Effector memory CD4-positive, alpha-beta T cell (primary cell): ENCODE results near the gene IGFBP7.

Experiments used
- DNase-seq, 3 donors: peaks; one replicate each; pipeline ENCODE4 v3.0.0-alpha.2; 2020
- H3K27ac ChIP-seq: 2 replicates; pipeline ENCODE4 v1.7.0; 2013; ENCODE audit warnings: mild to moderate bottlenecking, low read length, moderate library complexity; ENCODE audit not compliant: insufficient read depth, poor library complexity, severe bottlenecking
- H3K27me3 ChIP-seq: replicated peaks from 2 replicates; pipeline ENCODE4 v1.7.0; 2013; ENCODE audit warnings: mild to moderate bottlenecking, low read length; ENCODE audit not compliant: insufficient read depth, control insufficient read depth, poor library complexity, severe bottlenecking
- H3K36me3 ChIP-seq: 2 replicates; pipeline ENCODE4 v1.7.0; 2013; ENCODE audit warnings: mild to moderate bottlenecking, low read length, moderate library complexity; ENCODE audit not compliant: control insufficient read depth, insufficient read depth
- H3K4me1 ChIP-seq: 2 replicates; pipeline ENCODE4 v1.7.0; 2013; ENCODE audit warnings: low read length, mild to moderate bottlenecking; ENCODE audit not compliant: control insufficient read depth, insufficient read depth, poor library complexity, severe bottlenecking
- H3K4me3 ChIP-seq: 2 replicates; pipeline ENCODE4 v1.7.0; 2013; ENCODE audit warnings: low read length, low read depth, mild to moderate bottlenecking; ENCODE audit not compliant: insufficient read depth, poor library complexity, severe bottlenecking
- H3K9me3 ChIP-seq: 2 replicates; pipeline ENCODE4 v1.7.0; 2013; ENCODE audit warnings: mild to moderate bottlenecking, low read length, moderate library complexity; ENCODE audit not compliant: control insufficient read depth

IGFBP7 gene

DNA sequence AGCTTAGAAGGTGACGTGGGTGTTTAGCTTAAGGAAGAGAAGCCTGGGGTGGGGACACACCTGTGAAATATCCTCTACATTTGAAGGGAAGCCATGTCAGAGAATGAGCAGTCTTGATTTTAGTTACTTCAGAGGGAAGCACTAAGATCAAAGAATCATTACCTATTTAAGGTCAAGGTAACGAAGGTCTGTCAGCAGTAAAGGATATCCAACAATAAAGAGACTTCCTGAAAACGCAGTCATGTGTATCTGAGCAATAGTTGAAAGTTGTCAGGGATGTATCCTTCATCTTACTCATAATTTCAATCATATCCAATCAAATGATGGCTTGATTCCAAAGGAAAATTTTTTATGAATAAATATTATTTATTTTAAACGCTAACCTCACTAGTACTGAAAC is 33.5 kb downstream of the IGFBP7 start:
- no peaks in the 10 kb centered on the region for H3K36me3 ChIP-seq
- no peak overlapping the region for H3K4me3 ChIP-seq
- peaks cover under 1% of the 10 kb centered on the region for H3K27me3 ChIP-seq
- DNase-seq: no peak
- H3K27ac ChIP-seq: no peak overlapping the region
- no peaks in the 10 kb centered on the region for H3K9me3 ChIP-seq
- no peaks in the 10 kb centered on the region for H3K4me1 ChIP-seq

- Histone ChIP-seq H3K27me3 (peaks cover 4% of the 10 kb centered on the region), H3K9me3 (no peaks in the 10 kb centered on the region), H3K4me3 (no peak overlapping the region), H3K4me1 (no peaks in the 10 kb centered on the region), H3K27ac (no peak overlapping the region), H3K36me3 (no peaks in the 10 kb centered on the region)
- DNase-seq: no peak
These were observed 34.8 kb downstream of the IGFBP7 start for GRCh38 chr4:57075367-57075766.

GRCh38 chr4:57074744-57075143 is 35.4 kb downstream of the IGFBP7 start:
- H3K9me3 ChIP-seq: no peaks in the 10 kb centered on the region
- H3K27ac ChIP-seq: no peak overlapping the region
- DNase-seq: no peak
- no peaks in the 10 kb centered on the region for H3K4me1 ChIP-seq
- peaks cover 4% of the 10 kb centered on the region for H3K27me3 ChIP-seq
- no peaks in the 10 kb centered on the region for H3K36me3 ChIP-seq
- no peak overlapping the region for H3K4me3 ChIP-seq

DNA sequence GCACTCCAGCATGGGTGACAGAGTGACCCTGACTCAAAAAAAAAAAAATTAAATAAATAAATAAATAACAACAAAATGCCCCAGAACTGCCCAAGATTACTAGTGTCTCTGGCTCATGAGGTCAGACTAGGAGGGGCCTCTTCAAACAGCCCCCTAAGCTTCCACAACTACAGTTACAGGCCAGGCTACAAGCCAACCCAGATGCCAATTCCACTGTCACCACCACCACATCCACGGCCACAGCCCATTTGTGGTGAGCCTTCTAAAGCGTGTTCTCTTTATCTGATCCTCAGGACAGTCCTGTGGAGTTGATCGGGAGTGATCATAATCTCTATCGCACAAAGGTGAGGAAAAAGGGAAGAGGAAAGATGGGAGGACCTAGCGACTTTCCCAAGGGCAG is 36.6 kb downstream of the IGFBP7 start:
- no peak overlapping the region for H3K27ac ChIP-seq
- peaks cover 4% of the 10 kb centered on the region for H3K27me3 ChIP-seq
- no peaks in the 10 kb centered on the region for H3K9me3 ChIP-seq
- no peak overlapping the region for H3K4me3 ChIP-seq
- DNase-seq: no peak
- H3K4me1 ChIP-seq: no peaks in the 10 kb centered on the region
- no peaks in the 10 kb centered on the region for H3K36me3 ChIP-seq

GRCh38 chr4:57071326-57071725 is 38.9 kb downstream of the IGFBP7 start:
- DNase-seq: no peak
- Histone ChIP-seq H3K27ac (no peak overlapping the region), H3K4me3 (no peak overlapping the region), H3K36me3 (no peaks in the 10 kb centered on the region), H3K4me1 (no peaks in the 10 kb centered on the region), H3K27me3 (peaks cover 4% of the 10 kb centered on the region), H3K9me3 (no peaks in the 10 kb centered on the region)

- H3K9me3 ChIP-seq: no peaks in the 10 kb centered on the region
- H3K4me1 ChIP-seq: no peaks in the 10 kb centered on the region
- peaks cover 4% of the 10 kb centered on the region for H3K27me3 ChIP-seq
- DNase-seq: no peak
- no peaks in the 10 kb centered on the region for H3K36me3 ChIP-seq
- H3K4me3 ChIP-seq: no peak overlapping the region
- no peak overlapping the region for H3K27ac ChIP-seq
These were observed 39.7 kb downstream of the IGFBP7 start for GRCh38 chr4:57070461-57070860.

DNA sequence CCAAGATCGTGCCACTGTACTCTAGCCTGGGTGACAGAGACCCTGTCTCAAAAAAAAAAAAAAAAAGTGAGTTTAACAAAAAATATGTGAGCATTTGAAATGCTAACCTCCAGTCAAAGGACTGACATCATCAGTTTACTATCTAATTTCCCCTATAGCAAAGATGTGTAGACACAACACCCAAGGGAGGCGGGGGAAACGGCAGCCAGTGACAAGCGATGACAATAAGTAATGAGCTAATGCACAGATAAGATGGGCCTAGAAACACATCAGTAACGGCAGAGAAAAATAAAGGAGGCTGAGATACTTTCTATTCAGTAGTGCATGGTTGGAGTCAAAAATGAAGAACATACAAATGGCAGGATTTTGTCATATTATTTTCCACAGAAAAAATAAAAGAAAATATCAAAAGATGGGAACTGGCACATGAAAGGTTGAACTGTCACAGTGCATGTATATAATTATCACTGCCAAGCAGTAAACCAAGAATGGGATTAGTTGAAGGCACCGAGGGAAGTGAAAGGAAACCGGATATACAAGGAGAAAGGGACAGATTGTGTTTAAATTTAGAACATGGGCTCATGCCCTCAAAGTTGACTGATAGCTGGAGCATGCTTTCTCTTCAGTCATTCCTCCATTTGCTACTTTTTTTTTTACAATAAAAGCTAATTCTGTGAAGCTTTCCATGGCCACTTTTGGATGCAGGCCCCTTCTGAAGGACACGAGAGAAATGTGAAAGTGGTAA is 41.8 kb downstream of the IGFBP7 start:
- no peak overlapping the region for H3K27ac ChIP-seq
- no peaks in the 10 kb centered on the region for H3K36me3 ChIP-seq
- H3K4me3 ChIP-seq: no peak overlapping the region
- no peaks in the 10 kb centered on the region for H3K9me3 ChIP-seq
- no peaks in the 10 kb centered on the region for H3K4me1 ChIP-seq
- H3K27me3 ChIP-seq: peaks cover 4% of the 10 kb centered on the region
- no peak for DNase-seq

DNA sequence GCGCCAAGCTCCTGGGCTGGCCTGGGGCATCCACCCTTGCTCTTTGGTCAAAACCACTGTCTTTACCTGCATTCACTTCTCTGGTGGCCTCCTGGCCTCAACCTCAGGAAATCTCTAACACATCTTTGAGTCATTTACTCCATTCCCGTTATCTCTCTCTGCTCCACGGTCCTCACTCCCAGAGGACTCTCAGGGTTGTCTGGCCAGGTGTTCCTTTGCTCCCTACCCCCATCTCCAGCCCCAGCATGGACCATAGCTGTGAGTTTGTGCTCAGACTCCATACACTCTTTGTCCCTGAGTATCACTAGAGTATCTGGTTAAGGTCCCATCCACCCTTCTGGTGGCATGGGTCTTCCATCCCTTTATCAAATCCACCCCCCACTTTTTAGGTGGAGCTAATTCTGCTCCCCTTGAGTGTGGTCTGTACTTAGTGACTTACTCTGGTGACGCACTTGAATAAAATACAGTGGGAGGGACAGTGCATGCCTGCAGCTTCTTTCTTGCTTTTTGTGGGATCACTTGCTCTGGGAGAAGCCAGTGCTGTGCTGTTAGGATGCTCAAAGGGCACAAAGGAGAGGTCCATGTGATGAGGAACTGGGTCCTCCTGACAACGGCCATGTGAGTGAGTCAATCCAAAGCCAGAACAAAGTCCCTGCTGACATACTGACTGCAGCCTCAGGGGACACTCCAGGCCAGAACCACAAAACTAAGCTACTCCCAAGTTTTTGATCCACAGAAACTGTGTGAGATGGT is 44.3 kb downstream of the IGFBP7 start:
- no peaks in the 10 kb centered on the region for H3K36me3 ChIP-seq
- H3K27ac ChIP-seq: no peak overlapping the region
- H3K4me1 ChIP-seq: no peaks in the 10 kb centered on the region
- no peaks in the 10 kb centered on the region for H3K9me3 ChIP-seq
- DNase-seq: no peak
- H3K4me3 ChIP-seq: no peak overlapping the region
- no peaks in the 10 kb centered on the region for H3K27me3 ChIP-seq

- no peak for DNase-seq
- Histone ChIP-seq H3K9me3 (no peaks in the 10 kb centered on the region), H3K4me3 (no peak overlapping the region), H3K36me3 (no peaks in the 10 kb centered on the region), H3K27me3 (no peaks in the 10 kb centered on the region), H3K27ac (no peak overlapping the region), H3K4me1 (no peaks in the 10 kb centered on the region)
These were observed 45.1 kb downstream of the IGFBP7 start for GRCh38 chr4:57064811-57065711.
